SU-DHL-6 (cell line): ENCODE data around the gene FRAT2.

Source experiments
- H2AFZ ChIP-seq: fragments of 200-600 bp; sonication (generic); 2 replicates; pipeline ENCODE4 v1.6.1; 2014; ENCODE audit warnings: low read depth, mild to moderate bottlenecking, moderate library complexity, mixed read lengths, antibody characterized with exemption, low read length; ENCODE audit not compliant: severe bottlenecking
- H3F3A ChIP-seq: fragments of 200-600 bp; shearing (Covaris generic); 2 replicates; pipeline ENCODE4 v1.6.0; 2016; ENCODE audit warnings: antibody characterized with exemption, mild to moderate bottlenecking; ENCODE audit not compliant: insufficient read depth
- H3K27ac ChIP-seq: fragments of 200-600 bp; sonication (generic); 2 replicates; pipeline ENCODE4 v1.5.1; 2016; ENCODE audit warnings: low read depth, mild to moderate bottlenecking, low read length, moderate library complexity, mixed read lengths
- H3K27me3 ChIP-seq: fragments of 200-600 bp; sonication (generic), shearing (Covaris generic); 2 replicates; pipeline ENCODE4 v1.6.0; 2014; ENCODE audit warnings: mild to moderate bottlenecking, low read length
- H3K36me3 ChIP-seq: fragments of 200-600 bp; sonication (generic); 2 replicates; pipeline ENCODE4 v1.6.1; 2014; ENCODE audit warnings: mild to moderate bottlenecking, low read length, mixed read lengths
- H3K4me2 ChIP-seq: fragments of 300-600, 200-600 bp; shearing (Covaris generic), sonication (generic); 2 replicates; pipeline ENCODE4 v1.6.0; 2014; ENCODE audit warnings: low read length, low read depth, mild to moderate bottlenecking; ENCODE audit not compliant: poor library complexity, severe bottlenecking
- H3K4me3 ChIP-seq: fragments of 200-600 bp; sonication (generic); 2 replicates; pipeline ENCODE4 v1.5.1; 2014; ENCODE audit warnings: antibody characterized with exemption, low read length, mild to moderate bottlenecking, mixed read lengths; ENCODE audit not compliant: insufficient read depth, poor library complexity, severe bottlenecking
- H3K79me2 ChIP-seq: fragments of 200-600 bp; sonication (generic); 2 replicates; pipeline ENCODE4 v1.6.1; 2014; ENCODE audit warnings: mild to moderate bottlenecking, low read length, moderate library complexity; ENCODE audit not compliant: insufficient read depth
- H3K9ac ChIP-seq: fragments of 200-600 bp; sonication (generic); 2 replicates; pipeline ENCODE4 v1.7.0; 2014; ENCODE audit warnings: mild to moderate bottlenecking, low read length
- H3K9me2 ChIP-seq: fragments of 200-600 bp; sonication (generic); replicated peaks from 2 replicates; pipeline ENCODE4 v1.6.1; 2014; ENCODE audit warnings: low read length; ENCODE audit not compliant: insufficient read depth
- H3K9me3 ChIP-seq: fragments of 200-600 bp; sonication (generic); 2 replicates; pipeline ENCODE4 v1.6.1; 2014; ENCODE audit warnings: low read length, mixed read lengths; ENCODE audit not compliant: insufficient read depth
- H4K20me1 ChIP-seq: fragments of 200-600 bp; sonication (generic); 2 replicates; pipeline ENCODE4 v1.6.1; 2014; ENCODE audit warnings: low read depth, mild to moderate bottlenecking, antibody characterized with exemption, low read length, moderate library complexity, mixed read lengths
- CTCF ChIP-seq: fragments of 200-600 bp; sonication (generic); IDR thresholded peaks from one replicate; pipeline ENCODE4 v1.5.1; 2017; ENCODE audit warnings: antibody characterized with exemption, mild to moderate bottlenecking, low read length, moderate library complexity; ENCODE audit not compliant: insufficient read depth, poor library complexity, severe bottlenecking
- EZH2phosphoT487 ChIP-seq: fragments of 200-600 bp; sonication (generic), shearing (Covaris generic); conservative IDR thresholded peaks from 2 replicates; pipeline ENCODE4 v1.6.1; 2018; ENCODE audit warnings: mild to moderate bottlenecking, antibody characterized with exemption, low read length, moderate library complexity, mixed read lengths

Gene FRAT2

GRCh38 chr10:97371696-97372095 lies 37.2 kb upstream of the FRAT2 start:
- no peak overlapping the region for H3K4me2 ChIP-seq
- TF ChIP-seq EZH2phosphoT487 (no peak), CTCF (no peak)
- no peaks in the 10 kb centered on the region for H3K79me2 ChIP-seq
- no peaks in the 10 kb centered on the region for H3F3A ChIP-seq
- no peaks in the 10 kb centered on the region for H3K36me3 ChIP-seq
- no peaks in the 10 kb centered on the region for H3K9me2 ChIP-seq
- no peaks in the 10 kb centered on the region for H3K27me3 ChIP-seq
- H3K4me3 ChIP-seq = no peak overlapping the region
- H2AFZ ChIP-seq = no peak overlapping the region
- H3K9ac ChIP-seq = no peak overlapping the region
- H3K9me3 ChIP-seq = no peaks in the 10 kb centered on the region
- no peaks in the 10 kb centered on the region for H4K20me1 ChIP-seq
- no peak overlapping the region for H3K27ac ChIP-seq

- Histone ChIP-seq H3K27me3 (no peaks in the 10 kb centered on the region), H3K79me2 (no peaks in the 10 kb centered on the region), H3F3A (no peaks in the 10 kb centered on the region), H3K9ac (no peak overlapping the region), H3K4me2 (no peak overlapping the region), H3K4me3 (no peak overlapping the region), H2AFZ (no peak overlapping the region), H4K20me1 (no peaks in the 10 kb centered on the region), H3K9me3 (no peaks in the 10 kb centered on the region), H3K27ac (no peak overlapping the region), H3K9me2 (no peaks in the 10 kb centered on the region), H3K36me3 (no peaks in the 10 kb centered on the region)
- TF ChIP-seq EZH2phosphoT487 = no peak
- no peak for TF ChIP-seq CTCF
Observed at GRCh38 chr10:97367126-97367649, 32.7 kb upstream of the FRAT2 start.

- no peaks in the 10 kb centered on the region for H4K20me1 ChIP-seq
- no peaks in the 10 kb centered on the region for H3K9me2 ChIP-seq
- H3K9ac ChIP-seq = no peak overlapping the region
- H3F3A ChIP-seq = no peaks in the 10 kb centered on the region
- H3K9me3 ChIP-seq = no peaks in the 10 kb centered on the region
- no peaks in the 10 kb centered on the region for H3K79me2 ChIP-seq
- H3K4me2 ChIP-seq = no peak overlapping the region
- H2AFZ ChIP-seq = no peak overlapping the region
- TF ChIP-seq CTCF (no peak), EZH2phosphoT487 (no peak)
- no peaks in the 10 kb centered on the region for H3K27me3 ChIP-seq
- H3K36me3 ChIP-seq = no peaks in the 10 kb centered on the region
- no peak overlapping the region for H3K4me3 ChIP-seq
- H3K27ac ChIP-seq = no peak overlapping the region
Observed at GRCh38 chr10:97366572-97366971, 32.0 kb upstream of the FRAT2 start.
